GM18951 (cell line): ENCODE data around the gene SUPT5H.
"Not testable (repeated sequence)": the region's sequence is repeated elsewhere in the genome, so short reads cannot be mapped to it uniquely, and the experiment has no call there.

Experiments
- POLR2A ChIP-seq: IDR thresholded peaks from 4 replicates; pipeline ENCODE4 v1.6.1; 2011; ENCODE audit warnings: mild to moderate bottlenecking; ENCODE audit not compliant: insufficient read length, insufficient read depth; ENCODE audit errors: extremely low read depth
- in situ Hi-C: fragments of 300-500 bp; cut with MboI; formaldehyde crosslinking; loops from one replicate; pipeline ENCODE4 v1.12.0; 2022; ENCODE audit warnings: low sequenced_read_pairs, mixed read lengths, inconsistent platforms; ENCODE audit not compliant: unreplicated experiment

The SUPT5H gene

DNA sequence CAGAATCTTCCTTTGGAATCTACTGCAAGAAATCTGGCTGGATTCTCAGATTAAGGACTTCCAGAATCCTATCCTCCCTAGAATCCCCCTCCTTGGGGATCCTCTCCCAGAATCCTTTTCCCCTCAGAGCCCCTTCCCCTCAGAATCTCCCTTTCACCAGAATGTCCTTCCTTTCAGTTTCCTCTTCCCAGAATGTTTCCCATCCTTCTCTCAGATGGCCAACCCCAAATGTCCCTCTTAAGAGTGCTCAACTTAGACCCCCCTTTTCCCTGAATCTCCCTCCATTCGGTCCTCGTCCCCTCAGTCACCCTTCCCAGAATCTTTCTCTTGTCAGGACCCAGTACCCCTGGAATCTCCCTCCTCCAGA is 9.0 kb upstream of the SUPT5H start:
- TF ChIP-seq POLR2A = no peak
- in situ Hi-C loops = no loop called here

DNA sequence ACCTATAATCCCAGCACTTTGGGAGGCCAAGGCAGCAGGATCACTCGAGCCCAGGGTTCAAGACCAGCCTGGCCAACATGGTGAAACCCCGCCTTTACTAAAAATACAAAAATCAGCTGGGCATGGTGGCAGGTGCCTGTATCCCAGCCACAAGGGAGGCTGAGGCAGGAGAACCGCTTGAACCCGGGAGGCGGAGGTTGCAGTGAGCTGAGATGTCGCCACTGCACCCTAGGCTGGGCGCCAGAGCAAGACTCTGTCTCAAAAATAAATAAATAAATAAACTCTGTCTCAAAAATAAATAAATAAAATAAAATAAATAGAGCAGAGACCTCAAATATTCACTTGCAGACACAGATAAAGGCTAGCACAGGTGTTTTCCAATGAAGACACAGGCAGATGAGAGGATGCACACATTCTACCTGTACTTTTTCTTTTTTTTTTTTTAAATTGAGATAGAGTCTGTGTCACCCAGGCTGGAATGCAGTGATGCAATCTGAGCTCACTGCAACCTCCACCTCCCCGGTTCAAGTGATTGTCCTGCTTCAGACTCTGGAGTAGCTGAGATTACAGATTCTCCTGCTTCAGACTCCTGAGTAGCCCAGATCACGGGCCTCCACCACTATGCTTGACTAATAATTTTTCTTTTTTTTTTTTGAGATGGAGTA is 7.0 kb upstream of the SUPT5H start:
- in situ Hi-C loops = no loop called here
- no peak for TF ChIP-seq POLR2A

DNA sequence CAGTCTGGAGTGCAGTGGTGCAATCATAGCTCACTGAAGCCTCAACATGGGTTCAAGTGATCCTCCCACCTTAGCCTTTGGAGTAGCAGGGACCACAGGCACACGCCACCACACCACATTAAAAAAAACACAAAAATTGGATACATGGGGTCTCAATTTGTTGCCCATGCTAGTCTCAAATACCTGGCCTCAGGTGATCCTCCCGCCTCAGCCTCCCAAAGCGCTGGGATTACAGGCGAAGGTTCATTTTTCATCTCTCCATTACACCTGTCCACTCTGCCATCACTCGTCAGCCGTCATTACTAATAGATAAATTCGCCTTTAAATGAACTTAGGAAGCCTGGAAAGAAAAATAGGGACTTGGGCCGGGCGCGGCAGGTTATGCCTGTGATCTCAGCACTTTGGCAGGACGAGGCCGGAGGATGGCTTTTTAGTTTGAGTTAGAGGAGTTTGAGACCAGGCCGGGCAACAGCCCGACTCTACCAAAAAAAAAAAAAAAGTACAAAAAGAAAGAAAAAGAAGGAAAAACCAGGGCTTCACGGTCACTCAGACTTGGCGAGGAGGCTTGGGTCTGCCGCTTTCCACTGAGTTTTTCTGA is 685 bp upstream of the SUPT5H start:
- TF ChIP-seq POLR2A = no peak
- in situ Hi-C loops = no loop called here

- no peak for TF ChIP-seq POLR2A
- in situ Hi-C loops = no loop called here
These were observed 1.1 kb downstream of the SUPT5H start for GRCh38 chr19:39446365-39447084.

- in situ Hi-C loops = no loop called here
- no peak for TF ChIP-seq POLR2A
These were observed 2.9 kb downstream of the SUPT5H start for GRCh38 chr19:39448271-39448670.

DNA sequence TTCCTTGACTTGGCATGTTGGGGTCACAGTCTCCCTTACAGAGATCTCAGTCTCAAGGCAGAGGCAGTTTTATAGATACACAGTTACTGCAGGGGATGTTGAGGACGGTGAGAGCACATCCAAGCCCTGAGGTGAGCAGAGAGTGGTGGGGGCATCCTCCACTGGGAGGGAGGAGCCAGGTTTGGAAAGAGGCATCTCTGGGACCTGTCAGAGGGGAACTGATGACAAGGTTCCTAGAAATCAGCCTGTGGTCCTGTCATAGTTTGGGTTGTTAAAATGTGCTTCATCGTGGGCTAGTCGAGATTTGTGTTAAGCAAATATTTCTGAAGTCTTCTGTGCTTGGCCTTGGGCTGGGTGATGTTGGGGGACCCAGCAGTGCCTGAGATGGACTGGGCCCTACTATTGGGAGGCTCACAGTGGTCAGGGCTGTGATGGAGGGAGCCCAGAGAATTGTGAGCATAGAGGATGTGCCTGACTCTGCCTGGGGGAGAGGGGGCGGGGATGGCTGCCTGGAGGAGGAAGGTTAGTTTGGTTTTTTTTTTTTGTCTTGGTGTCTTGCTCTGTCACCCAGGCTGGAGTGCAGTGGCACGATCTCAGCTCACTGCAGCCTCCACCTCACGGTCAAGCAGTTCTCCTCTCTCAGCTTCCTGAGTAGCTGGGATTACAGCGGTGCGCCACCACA is 3.9 kb downstream of the SUPT5H start:
- TF ChIP-seq POLR2A = no peak
- in situ Hi-C loops = no loop called here

DNA sequence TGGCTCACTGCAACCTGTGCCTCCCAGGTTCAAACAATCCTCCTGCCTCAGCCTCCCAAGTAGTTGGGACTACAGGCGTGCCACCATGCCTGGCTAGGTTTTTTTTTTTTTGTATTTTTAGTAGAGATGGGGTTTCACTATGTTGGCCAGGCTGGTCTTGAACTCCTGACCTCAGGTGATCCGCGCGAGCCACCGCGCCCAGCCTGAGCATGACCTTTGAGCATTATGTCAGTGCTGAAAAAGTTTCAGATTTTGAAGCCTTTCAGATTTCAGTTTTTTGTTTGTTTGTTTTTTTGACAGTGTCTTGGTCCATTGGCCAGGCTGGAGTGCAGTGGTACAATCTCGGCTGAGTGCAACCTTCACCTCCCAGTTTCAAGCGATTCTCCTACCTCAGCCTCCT is 5.9 kb downstream of the SUPT5H start:
- in situ Hi-C loops = not testable (repeated sequence)

GRCh38 chr19:39463403-39463802 is 18.0 kb downstream of the SUPT5H start:
- no peak for TF ChIP-seq POLR2A
- in situ Hi-C loops = no loop called here

- no peak for TF ChIP-seq POLR2A
- in situ Hi-C loops = no loop called here
These were observed 20.8 kb downstream of the SUPT5H start for GRCh38 chr19:39465956-39466747.

- no peak for TF ChIP-seq POLR2A
- in situ Hi-C loops = no loop called here
These were observed 22.6 kb downstream of the SUPT5H start for GRCh38 chr19:39467941-39468340.

DNA sequence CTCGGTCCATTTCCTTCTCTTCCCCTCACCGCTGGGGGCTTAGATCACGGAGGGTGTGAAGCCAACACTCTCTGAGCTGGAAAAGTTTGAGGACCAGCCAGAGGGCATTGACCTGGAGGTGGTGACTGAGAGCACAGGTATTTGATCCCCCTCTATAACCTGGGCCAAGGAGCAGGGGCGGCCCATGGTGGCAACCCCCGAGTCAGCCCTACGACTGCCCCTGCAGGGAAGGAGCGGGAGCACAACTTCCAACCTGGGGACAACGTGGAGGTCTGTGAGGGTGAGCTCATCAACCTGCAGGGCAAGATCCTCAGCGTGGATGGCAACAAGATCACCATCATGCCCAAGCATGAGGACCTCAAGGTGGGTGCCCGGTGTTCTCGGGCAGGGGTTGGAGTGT is 23.7 kb downstream of the SUPT5H start:
- in situ Hi-C loops = no loop called here
- no peak for TF ChIP-seq POLR2A

GRCh38 chr19:39469567-39469966 is 24.2 kb downstream of the SUPT5H start:
- in situ Hi-C loops = no loop called here

More at GRCh38 chr19:39469567-39469966, 24.2 kb downstream of the SUPT5H start:
- no peak for TF ChIP-seq POLR2A
